SK-N-MC (cell line): ENCODE data around the gene COPS2.
"Not testable (repeated sequence)": the region's sequence is repeated elsewhere in the genome, so short reads cannot be mapped to it uniquely, and the experiment has no call there.

Experiments used
- EZH2 ChIP-seq: fragments of 200-600 bp; sonication (generic); IDR thresholded peaks from one replicate; pipeline ENCODE4 v1.6.1; 2017; ENCODE audit warnings: antibody characterized with exemption
- POLR2AphosphoS5 ChIP-seq: IDR thresholded peaks from 2 replicates; pipeline ENCODE4 v1.6.1; 2012; ENCODE audit warnings: mild to moderate bottlenecking, low read depth, low read length, borderline replicate concordance

- not testable (repeated sequence) for TF ChIP-seq EZH2, POLR2AphosphoS5
These were observed 20.4 kb upstream of the COPS2 start for GRCh38 chr15:49175582-49176397.
